Lung (tissue), 12 donors: ENCODE data around the gene HPRT1. TPM values are rescaled to one million over a fixed set of nuclear protein-coding genes. Genes with fewer than 3 reads are reported as not detected.

Source experiments
- ATAC-seq: fragments of 200-7000 bp; cut with Tn5 transposase; one replicate; pipeline ENCODE4 v1.9.1; 2020; ENCODE audit warnings: moderate number of reproducible peaks; ENCODE audit not compliant: insufficient read depth, low FRiP score
- DNase-seq, 3 donors: peaks; one replicate each; pipeline ENCODE4 v3.0.0-alpha.2; 2013 to 2017
- H3K27ac ChIP-seq, 2 donors: one replicate each; pipeline ENCODE4 v1.5.1; 2013; ENCODE audit warnings: mild to moderate bottlenecking in 2 of 2, moderate library complexity in 2 of 2, control low read depth in 1 of 2, inconsistent platforms in 1 of 2, low read depth in 1 of 2, low read length in 1 of 2
- H3K27me3 ChIP-seq, 3 donors: one replicate each; pipeline ENCODE4 v1.5.1; 2013; ENCODE audit warnings: low read length in 2 of 3; ENCODE audit not compliant: control insufficient read depth in 3 of 3, insufficient read depth in 3 of 3
- H3K36me3 ChIP-seq, 4 donors: one replicate each; pipeline ENCODE4 v1.5.1; 2013; ENCODE audit warnings: low read length in 4 of 4, mild to moderate bottlenecking in 1 of 4, moderate library complexity in 1 of 4; ENCODE audit not compliant: control insufficient read depth in 4 of 4, insufficient read depth in 4 of 4
- H3K4me1 ChIP-seq, 5 donors: one replicate each; pipeline ENCODE4 v1.5.1; 2013; ENCODE audit warnings: low read length in 5 of 5, mild to moderate bottlenecking in 2 of 5, moderate library complexity in 1 of 5; ENCODE audit not compliant: control insufficient read depth in 5 of 5, insufficient read depth in 5 of 5
- H3K4me3 ChIP-seq: one replicate; pipeline ENCODE4 v1.5.1; 2013; ENCODE audit warnings: mild to moderate bottlenecking, control low read depth, moderate library complexity
- H3K9ac ChIP-seq, 2 donors: one replicate each; pipeline ENCODE4 v1.5.1; 2013; ENCODE audit warnings: low read length in 2 of 2, control low read depth in 1 of 2; ENCODE audit not compliant: insufficient read depth in 1 of 2
- H3K9me3 ChIP-seq, 4 donors: one replicate each; pipeline ENCODE4 v1.5.1; 2013; ENCODE audit warnings: low read length in 3 of 4, mild to moderate bottlenecking in 1 of 4, moderate library complexity in 1 of 4; ENCODE audit not compliant: control insufficient read depth in 4 of 4, insufficient read depth in 3 of 4
- WGBS, 2 donors: extraction: QIAGEN DNeasy Blood & Tissue Kit; methylation state at CpG; one replicate each; pipeline ENCODE4 v1.1.7; 2013; 5-methylcytosine and 5-hydroxymethylcytosine counted together
- polyA plus RNA-seq, 2 donors: library from polyadenylated mRNA; stranded (reverse); fragments of 200-250 nt; gene quantifications; one replicate each; pipeline ENCODE4 v1.2.1, GENCODE V29; 2013
- total RNA-seq, 2 donors: library from RNA; depleted of rRNA in 1 of 2; stranded (reverse); fragments of >200 nt in 1 of 2; gene quantifications; one replicate each; pipeline ENCODE4 v1.2.1, GENCODE V29; 2014 to 2021
- TF ChIP-seq, protein P1 (sequence below): IDR thresholded peaks from 2 replicates; pipeline ENCODE4 v1.5.1; 2012; ENCODE audit warnings: mild to moderate bottlenecking; ENCODE audit errors: control extremely low read depth, extremely low read depth
- donor health status: control.
- donor health status: control.
- donor health status: Bipolar disorder and iron deficiency.
- donor health status: healthy.
- donor health status: DM: yes; HTN: yes; CAD: no.

Gene HPRT1
- total and polyA plus RNA-seq, 4 donors: 12.3 to 40.5 (median 27.8) TPM

- ATAC-seq (no peak), DNase-seq (no peak)
- no peak overlapping the region for H3K4me3 ChIP-seq
- no peak overlapping the region for H3K27ac ChIP-seq
- peaks cover 0 to 8% (median 2%) of the 10 kb centered on the region in 3 donors for H3K27me3 ChIP-seq
- 80 to 94% methylated on average over 6 of the region's 6 CpGs for WGBS, 2 donors
- no peaks in the 10 kb centered on the region for H3K36me3 ChIP-seq
- no peaks in the 10 kb centered on the region for H3K9me3 ChIP-seq
- no peaks in the 10 kb centered on the region for H3K4me1 ChIP-seq
- no peak overlapping the region for H3K9ac ChIP-seq
- TF ChIP-seq, protein P1, sequence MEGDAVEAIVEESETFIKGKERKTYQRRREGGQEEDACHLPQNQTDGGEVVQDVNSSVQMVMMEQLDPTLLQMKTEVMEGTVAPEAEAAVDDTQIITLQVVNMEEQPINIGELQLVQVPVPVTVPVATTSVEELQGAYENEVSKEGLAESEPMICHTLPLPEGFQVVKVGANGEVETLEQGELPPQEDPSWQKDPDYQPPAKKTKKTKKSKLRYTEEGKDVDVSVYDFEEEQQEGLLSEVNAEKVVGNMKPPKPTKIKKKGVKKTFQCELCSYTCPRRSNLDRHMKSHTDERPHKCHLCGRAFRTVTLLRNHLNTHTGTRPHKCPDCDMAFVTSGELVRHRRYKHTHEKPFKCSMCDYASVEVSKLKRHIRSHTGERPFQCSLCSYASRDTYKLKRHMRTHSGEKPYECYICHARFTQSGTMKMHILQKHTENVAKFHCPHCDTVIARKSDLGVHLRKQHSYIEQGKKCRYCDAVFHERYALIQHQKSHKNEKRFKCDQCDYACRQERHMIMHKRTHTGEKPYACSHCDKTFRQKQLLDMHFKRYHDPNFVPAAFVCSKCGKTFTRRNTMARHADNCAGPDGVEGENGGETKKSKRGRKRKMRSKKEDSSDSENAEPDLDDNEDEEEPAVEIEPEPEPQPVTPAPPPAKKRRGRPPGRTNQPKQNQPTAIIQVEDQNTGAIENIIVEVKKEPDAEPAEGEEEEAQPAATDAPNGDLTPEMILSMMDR: no peak
Measured at GRCh38 chrX:134452596-134452995, 7.4 kb upstream of the HPRT1 start.

- 71 to 73% methylated on average over 6 of the region's 6 CpGs for WGBS, 2 donors
- no peak for ATAC-seq
Measured at GRCh38 chrX:134453631-134454030, 6.3 kb upstream of the HPRT1 start.

GRCh38 chrX:134454506-134454905 is 5.5 kb upstream of the HPRT1 start:
- Histone ChIP-seq H3K27me3 (peaks cover 0 to 8% (median 2%) of the 10 kb centered on the region in 3 donors), H3K9ac (no peak overlapping the region), H3K4me1 (no peaks in the 10 kb centered on the region), H3K9me3 (no peaks in the 10 kb centered on the region), H3K36me3 (no peaks in the 10 kb centered on the region), H3K4me3 (no peak overlapping the region), H3K27ac (no peak overlapping the region)
- no peak for ATAC-seq
- TF ChIP-seq, protein P1: no peak
- WGBS, 2 donors: 89 to 96% methylated on average over 7 of the region's 7 CpGs
- DNase-seq: no peak

More at GRCh38 chrX:134453631-134454030, 6.3 kb upstream of the HPRT1 start:
- no peaks in the 10 kb centered on the region for H3K9me3 ChIP-seq
- no peaks in the 10 kb centered on the region for H3K36me3 ChIP-seq
- no peak overlapping the region for H3K9ac ChIP-seq
- peaks cover 0 to 8% (median 2%) of the 10 kb centered on the region in 3 donors for H3K27me3 ChIP-seq
- H3K4me3 ChIP-seq: no peak overlapping the region
- DNase-seq: no peak
- no peaks in the 10 kb centered on the region for H3K4me1 ChIP-seq
- no peak overlapping the region for H3K27ac ChIP-seq
- TF ChIP-seq, protein P1: no peak

GRCh38 chrX:134457708-134458107 is 2.3 kb upstream of the HPRT1 start:
- TF ChIP-seq, protein P1: no peak
- Histone ChIP-seq H3K27me3 (peaks cover 0 to 6% (median 2%) of the 10 kb centered on the region in 3 donors), H3K9me3 (no peaks in the 10 kb centered on the region), H3K4me1 (no peaks in the 10 kb centered on the region), H3K27ac (no peak overlapping the region), H3K36me3 (no peaks in the 10 kb centered on the region), H3K4me3 (no peak overlapping the region), H3K9ac (no peak overlapping the region)
- ATAC-seq (no peak), DNase-seq (no peak)
- 73 to 90% methylated on average over 5 of the region's 5 CpGs for WGBS, 2 donors
